Liver (tissue), 3 donors: Measurements from ENCODE around the gene CYTH3.

Experiments used
- GABPA ChIP-seq, 2 donors: IDR thresholded peaks in 1 of 2; conservative IDR thresholded peaks in 1 of 2; 2 replicates each; pipeline ENCODE4 v1.6.1; 2016; ENCODE audit warnings: antibody characterized with exemption in 2 of 2, mild to moderate bottlenecking in 1 of 2, moderate library complexity in 1 of 2
- HNF4A ChIP-seq, 2 donors: conservative IDR thresholded peaks; 2 replicates each; pipeline ENCODE4 v1.6.1; 2016; ENCODE audit warnings: antibody characterized with exemption in 2 of 2, mild to moderate bottlenecking in 2 of 2
- JUND ChIP-seq, 2 donors: IDR thresholded peaks; 2 replicates each; pipeline ENCODE4 v1.6.1; 2016; ENCODE audit warnings: antibody characterized with exemption in 2 of 2
- NR2F2 ChIP-seq: IDR thresholded peaks from 2 replicates; pipeline ENCODE4 v1.6.1; 2016; ENCODE audit warnings: antibody characterized with exemption
- RAD21 ChIP-seq, 2 donors: IDR thresholded peaks; 2 replicates each; pipeline ENCODE4 v1.6.1; 2016; ENCODE audit warnings: antibody characterized with exemption in 2 of 2, mild to moderate bottlenecking in 2 of 2
- SP1 ChIP-seq: IDR thresholded peaks from 2 replicates; pipeline ENCODE4 v1.6.1; 2018; ENCODE audit warnings: antibody characterized with exemption, mild to moderate bottlenecking
- TF ChIP-seq, protein P1 (sequence below): fragments of 150-350 bp; IDR thresholded peaks from 2 replicates; pipeline ENCODE4 v1.5.1; 2017; ENCODE audit warnings: improper control_type of control experiment, low read depth, low read length; ENCODE audit not compliant: missing input control
- TF ChIP-seq, protein P2 (sequence below): IDR thresholded peaks from 2 replicates; pipeline ENCODE4 v1.6.1; 2016; ENCODE audit warnings: antibody characterized with exemption, mild to moderate bottlenecking
- TF ChIP-seq, protein P3 (sequence below): IDR thresholded peaks from 2 replicates; pipeline ENCODE4 v1.6.1; 2016; ENCODE audit warnings: antibody characterized with exemption
- TF ChIP-seq, protein P4 (sequence below): IDR thresholded peaks from 2 replicates; pipeline ENCODE4 v1.6.1; 2016; ENCODE audit warnings: antibody characterized with exemption
- donor health status: healthy.
- donor health status: healthy.

DNA sequence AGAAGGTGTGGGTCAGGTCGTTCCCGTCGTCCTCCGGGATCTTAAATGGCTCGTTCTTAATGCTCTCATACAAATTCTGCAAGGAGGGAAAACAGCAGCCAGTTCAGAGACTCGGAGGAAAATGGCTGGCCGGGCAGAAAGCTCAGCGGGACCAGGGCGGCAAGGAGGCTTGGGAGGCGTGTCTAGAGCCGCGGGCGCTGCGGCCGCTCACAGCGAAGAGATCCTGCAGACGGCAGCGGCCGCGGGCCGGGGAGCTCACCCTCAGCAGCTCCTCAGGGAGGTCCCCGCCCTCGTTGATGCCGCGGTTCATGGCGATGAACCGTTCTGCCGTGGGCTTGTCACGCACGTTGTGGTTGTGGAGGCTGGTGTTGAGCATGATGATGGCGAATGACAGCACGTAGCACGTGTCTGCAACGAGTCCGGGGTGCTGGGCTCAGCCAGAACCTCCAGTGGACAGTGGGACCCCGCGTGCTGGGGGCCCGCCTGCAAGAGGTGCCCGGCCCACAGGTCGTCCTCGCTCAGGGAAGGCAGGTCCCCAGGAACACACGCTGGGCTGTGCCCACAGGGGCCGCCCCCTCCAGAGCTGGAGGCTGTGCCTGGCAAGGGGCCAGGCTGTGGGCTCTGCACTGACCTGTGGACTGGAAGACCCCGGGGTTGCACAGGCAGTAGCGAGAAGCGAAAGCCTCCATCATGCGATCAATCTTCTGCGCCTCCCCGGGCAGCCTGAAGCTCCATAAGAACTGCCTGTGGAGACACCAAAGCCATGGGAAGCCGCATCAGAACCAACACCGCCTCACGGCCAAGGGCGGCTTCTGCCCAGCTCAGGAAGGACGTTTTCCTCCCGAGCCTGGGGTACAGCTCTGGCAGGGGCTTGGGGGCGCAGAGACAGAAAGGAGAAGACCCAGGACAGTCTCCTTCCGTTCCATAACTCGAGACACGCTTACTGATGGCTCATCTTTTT is 101.6 kb downstream of the CYTH3 start:
- TF ChIP-seq, protein P1, sequence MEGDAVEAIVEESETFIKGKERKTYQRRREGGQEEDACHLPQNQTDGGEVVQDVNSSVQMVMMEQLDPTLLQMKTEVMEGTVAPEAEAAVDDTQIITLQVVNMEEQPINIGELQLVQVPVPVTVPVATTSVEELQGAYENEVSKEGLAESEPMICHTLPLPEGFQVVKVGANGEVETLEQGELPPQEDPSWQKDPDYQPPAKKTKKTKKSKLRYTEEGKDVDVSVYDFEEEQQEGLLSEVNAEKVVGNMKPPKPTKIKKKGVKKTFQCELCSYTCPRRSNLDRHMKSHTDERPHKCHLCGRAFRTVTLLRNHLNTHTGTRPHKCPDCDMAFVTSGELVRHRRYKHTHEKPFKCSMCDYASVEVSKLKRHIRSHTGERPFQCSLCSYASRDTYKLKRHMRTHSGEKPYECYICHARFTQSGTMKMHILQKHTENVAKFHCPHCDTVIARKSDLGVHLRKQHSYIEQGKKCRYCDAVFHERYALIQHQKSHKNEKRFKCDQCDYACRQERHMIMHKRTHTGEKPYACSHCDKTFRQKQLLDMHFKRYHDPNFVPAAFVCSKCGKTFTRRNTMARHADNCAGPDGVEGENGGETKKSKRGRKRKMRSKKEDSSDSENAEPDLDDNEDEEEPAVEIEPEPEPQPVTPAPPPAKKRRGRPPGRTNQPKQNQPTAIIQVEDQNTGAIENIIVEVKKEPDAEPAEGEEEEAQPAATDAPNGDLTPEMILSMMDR, result no peak
- TF ChIP-seq NR2F2 (no peak), JUND (IDR thresholded peaks at IDR 0.05) (no peak), HNF4A (conservative IDR thresholded peaks at IDR 0.05) (no peak), SP1 (no peak), GABPA (IDR thresholded peaks at IDR 0.05 in 1 of 2, conservative IDR thresholded peaks at IDR 0.05 in 1 of 2) (no peak), RAD21 (IDR thresholded peaks at IDR 0.05) (no peak)
- TF ChIP-seq, protein P2, sequence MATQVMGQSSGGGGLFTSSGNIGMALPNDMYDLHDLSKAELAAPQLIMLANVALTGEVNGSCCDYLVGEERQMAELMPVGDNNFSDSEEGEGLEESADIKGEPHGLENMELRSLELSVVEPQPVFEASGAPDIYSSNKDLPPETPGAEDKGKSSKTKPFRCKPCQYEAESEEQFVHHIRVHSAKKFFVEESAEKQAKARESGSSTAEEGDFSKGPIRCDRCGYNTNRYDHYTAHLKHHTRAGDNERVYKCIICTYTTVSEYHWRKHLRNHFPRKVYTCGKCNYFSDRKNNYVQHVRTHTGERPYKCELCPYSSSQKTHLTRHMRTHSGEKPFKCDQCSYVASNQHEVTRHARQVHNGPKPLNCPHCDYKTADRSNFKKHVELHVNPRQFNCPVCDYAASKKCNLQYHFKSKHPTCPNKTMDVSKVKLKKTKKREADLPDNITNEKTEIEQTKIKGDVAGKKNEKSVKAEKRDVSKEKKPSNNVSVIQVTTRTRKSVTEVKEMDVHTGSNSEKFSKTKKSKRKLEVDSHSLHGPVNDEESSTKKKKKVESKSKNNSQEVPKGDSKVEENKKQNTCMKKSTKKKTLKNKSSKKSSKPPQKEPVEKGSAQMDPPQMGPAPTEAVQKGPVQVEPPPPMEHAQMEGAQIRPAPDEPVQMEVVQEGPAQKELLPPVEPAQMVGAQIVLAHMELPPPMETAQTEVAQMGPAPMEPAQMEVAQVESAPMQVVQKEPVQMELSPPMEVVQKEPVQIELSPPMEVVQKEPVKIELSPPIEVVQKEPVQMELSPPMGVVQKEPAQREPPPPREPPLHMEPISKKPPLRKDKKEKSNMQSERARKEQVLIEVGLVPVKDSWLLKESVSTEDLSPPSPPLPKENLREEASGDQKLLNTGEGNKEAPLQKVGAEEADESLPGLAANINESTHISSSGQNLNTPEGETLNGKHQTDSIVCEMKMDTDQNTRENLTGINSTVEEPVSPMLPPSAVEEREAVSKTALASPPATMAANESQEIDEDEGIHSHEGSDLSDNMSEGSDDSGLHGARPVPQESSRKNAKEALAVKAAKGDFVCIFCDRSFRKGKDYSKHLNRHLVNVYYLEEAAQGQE, result no peak
- TF ChIP-seq, protein P3, sequence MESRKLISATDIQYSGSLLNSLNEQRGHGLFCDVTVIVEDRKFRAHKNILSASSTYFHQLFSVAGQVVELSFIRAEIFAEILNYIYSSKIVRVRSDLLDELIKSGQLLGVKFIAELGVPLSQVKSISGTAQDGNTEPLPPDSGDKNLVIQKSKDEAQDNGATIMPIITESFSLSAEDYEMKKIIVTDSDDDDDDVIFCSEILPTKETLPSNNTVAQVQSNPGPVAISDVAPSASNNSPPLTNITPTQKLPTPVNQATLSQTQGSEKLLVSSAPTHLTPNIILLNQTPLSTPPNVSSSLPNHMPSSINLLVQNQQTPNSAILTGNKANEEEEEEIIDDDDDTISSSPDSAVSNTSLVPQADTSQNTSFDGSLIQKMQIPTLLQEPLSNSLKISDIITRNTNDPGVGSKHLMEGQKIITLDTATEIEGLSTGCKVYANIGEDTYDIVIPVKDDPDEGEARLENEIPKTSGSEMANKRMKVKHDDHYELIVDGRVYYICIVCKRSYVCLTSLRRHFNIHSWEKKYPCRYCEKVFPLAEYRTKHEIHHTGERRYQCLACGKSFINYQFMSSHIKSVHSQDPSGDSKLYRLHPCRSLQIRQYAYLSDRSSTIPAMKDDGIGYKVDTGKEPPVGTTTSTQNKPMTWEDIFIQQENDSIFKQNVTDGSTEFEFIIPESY, result no peak
- TF ChIP-seq, protein P4, sequence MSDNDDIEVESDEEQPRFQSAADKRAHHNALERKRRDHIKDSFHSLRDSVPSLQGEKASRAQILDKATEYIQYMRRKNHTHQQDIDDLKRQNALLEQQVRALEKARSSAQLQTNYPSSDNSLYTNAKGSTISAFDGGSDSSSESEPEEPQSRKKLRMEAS, result no peak
